ENCODE data around the gene ACOT8. TPM values are rescaled to one million over a fixed set of nuclear protein-coding genes. Genes with fewer than 3 reads are reported as not detected.
A peak's percentile ranks its signal among the peaks of the same experiment; 100 is the strongest.

Gene ACOT8
- 38.1 to 41.1 TPM (median 39.4 TPM) in 3 replicates for total RNA-seq (2021)
- percentile 75 among the genes with signal in this experiment for Bru-seq, nascent RNA
- long read RNA-seq, experiment 1, transcript ACOT8-201 (6 exons, 1,168 nt) = major isoform, 64 of 80 reads
- long read RNA-seq, experiment 1, partial matches to known transcripts = 3 of 80 reads
- long read RNA-seq, experiment 1, other reads (novel, unspliced or antisense) = 6 of 80 reads
- long read RNA-seq, experiment 2, transcript ACOT8-201 (6 exons, 1,168 nt) = major isoform, 35 of 52 reads
- long read RNA-seq, experiment 2, partial matches to known transcripts = 8 of 52 reads
- long read RNA-seq, experiment 2, other reads (novel, unspliced or antisense) = 3 of 52 reads
- long read RNA-seq, experiment 3, transcript ACOT8-201 (6 exons, 1,168 nt) = major isoform, 86 of 124 reads
- long read RNA-seq, experiment 3, transcript ACOT8-211 (5 exons, 1,013 nt) = minor isoform, 18 of 124 reads
- long read RNA-seq, experiment 3, transcript ACOT8-204 (6 exons, 1,197 nt) = minor isoform, 5 of 124 reads
- long read RNA-seq, experiment 3, partial matches to known transcripts = 1 of 124 reads
- long read RNA-seq, experiment 3, other reads (novel, unspliced or antisense) = 8 of 124 reads

DNA sequence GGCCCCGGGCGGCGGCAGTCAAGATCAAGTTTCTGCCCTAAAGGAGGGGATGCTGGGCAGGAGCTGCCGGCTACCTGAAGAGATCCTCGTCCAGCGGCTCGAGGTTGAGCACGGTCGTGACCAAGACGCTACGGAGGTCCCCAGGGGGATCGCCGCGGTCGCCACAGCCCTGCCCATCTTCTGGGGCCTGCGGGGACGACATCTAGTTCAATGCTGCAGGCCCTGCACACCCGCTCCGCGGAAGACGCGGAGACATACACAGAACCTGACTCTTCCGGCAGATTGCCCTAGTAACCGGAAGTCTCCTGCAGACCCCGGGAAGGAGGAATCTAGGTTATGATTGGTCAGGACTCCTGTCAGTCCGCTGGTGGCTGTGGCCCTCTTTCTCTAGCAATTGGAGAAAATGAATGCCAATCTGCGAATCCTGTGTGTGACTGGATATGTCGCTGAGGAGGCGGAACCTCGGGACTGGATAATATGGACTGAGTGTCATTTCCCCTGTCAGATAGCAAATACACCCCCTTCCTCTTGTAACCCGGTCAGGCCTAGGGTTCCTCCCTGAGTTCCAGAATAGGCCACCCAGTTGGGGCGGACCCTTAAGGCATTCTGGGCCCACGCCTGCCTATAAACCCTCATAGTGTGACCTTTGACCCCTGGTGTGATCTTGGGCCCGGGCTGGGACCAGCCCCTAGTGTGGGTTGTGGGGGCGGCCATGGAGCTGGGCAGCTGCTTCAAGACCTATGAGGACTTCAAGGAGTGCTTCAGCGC lies at the start of gene ACOT8, which contains the start of gene ZSWIM3:
Gene ACOT8, minus strand, starts transcription at position 279 of the 768 bp plus-strand sequence. Its CDS starts 77 bp downstream, at position 202.
Gene ZSWIM3, plus strand, starts transcription at position 501 of the 768 bp plus-strand sequence. Its CDS starts 212 bp downstream, at position 713.
- no peaks in the 10 kb centered on the region for H3K9me3 Mint-ChIP-seq
- ChIA-PET POLR2A (interaction anchor here (0.7 to 1.0 kb wide), 2 partner anchors 24 to 25 kb away, joined by 3 to 4 read pairs; partner anchors contain the start of gene ZSWIM1), CTCF (interaction anchor here (0.6 to 2.5 kb wide), 7 partner anchors 14 to 112 kb away, joined by 3 to 12 read pairs (median 4); no protein-coding TSS in a partner anchor)
- H3K4me1 Mint-ChIP-seq = peaks cover 60% of the 10 kb centered on the region
- peak; percentile 95 for DNase-seq (ENCODE audit: low spot score)
- H3K27me3 Mint-ChIP-seq (ENCODE audit: low read depth) = no peaks in the 10 kb centered on the region
- peak within 1 kb of the TSS; percentile 95 for H3K27ac Mint-ChIP-seq
- peak within 1 kb of the TSS; percentile 92 for H3K4me3 Mint-ChIP-seq
- ATAC-seq = peak; percentile 90
- 0 out of 2 replicates have a peak, but pooled peaks cover 4% of the 10 kb centered on the region for H3K36me3 Mint-ChIP-seq
- TF ChIP-seq, protein P1, sequence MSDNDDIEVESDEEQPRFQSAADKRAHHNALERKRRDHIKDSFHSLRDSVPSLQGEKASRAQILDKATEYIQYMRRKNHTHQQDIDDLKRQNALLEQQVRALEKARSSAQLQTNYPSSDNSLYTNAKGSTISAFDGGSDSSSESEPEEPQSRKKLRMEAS (CRISPR knock-in tag; IDR thresholded peaks at IDR 0.05) = no peak
- TF ChIP-seq OVOL2 (CRISPR knock-in tag; IDR thresholded peaks at IDR 0.05; ENCODE audit: borderline replicate concordance) (no peak), HMGXB4 (CRISPR knock-in tag; IDR thresholded peaks at IDR 0.05) (no peak; the same call in 1 of the 2 replicates), HMGA2 (CRISPR knock-in tag; IDR thresholded peaks at IDR 0.05) (no peak), GRHL2 (CRISPR knock-in tag; IDR thresholded peaks at IDR 0.05; ENCODE audit: insufficient replicate concordance, severe bottlenecking) (no peak), FOXP4 (CRISPR knock-in tag; IDR thresholded peaks at IDR 0.05) (no peak), TP53 (CRISPR knock-in tag; IDR thresholded peaks at IDR 0.05) (no peak), TEAD1 (CRISPR knock-in tag; IDR thresholded peaks at IDR 0.05) (no peak), ZNF416 (CRISPR knock-in tag; IDR thresholded peaks at IDR 0.05) (no peak), ZBTB43 (CRISPR knock-in tag; IDR thresholded peaks at IDR 0.05) (no peak), SMAD3 (CRISPR knock-in tag; IDR thresholded peaks at IDR 0.05; ENCODE audit: borderline replicate concordance) (no peak), ERG (CRISPR knock-in tag; IDR thresholded peaks at IDR 0.05) (no peak), TEAD4 (CRISPR knock-in tag; IDR thresholded peaks at IDR 0.05) (no peak), ETV6 (CRISPR knock-in tag; IDR thresholded peaks at IDR 0.05) (no peak), MYBL2 (CRISPR knock-in tag; IDR thresholded peaks at IDR 0.05) (0 out of 2 replicates have a peak, but pooled peaks have one; percentile 16)
- TF ChIP-seq, protein P2, sequence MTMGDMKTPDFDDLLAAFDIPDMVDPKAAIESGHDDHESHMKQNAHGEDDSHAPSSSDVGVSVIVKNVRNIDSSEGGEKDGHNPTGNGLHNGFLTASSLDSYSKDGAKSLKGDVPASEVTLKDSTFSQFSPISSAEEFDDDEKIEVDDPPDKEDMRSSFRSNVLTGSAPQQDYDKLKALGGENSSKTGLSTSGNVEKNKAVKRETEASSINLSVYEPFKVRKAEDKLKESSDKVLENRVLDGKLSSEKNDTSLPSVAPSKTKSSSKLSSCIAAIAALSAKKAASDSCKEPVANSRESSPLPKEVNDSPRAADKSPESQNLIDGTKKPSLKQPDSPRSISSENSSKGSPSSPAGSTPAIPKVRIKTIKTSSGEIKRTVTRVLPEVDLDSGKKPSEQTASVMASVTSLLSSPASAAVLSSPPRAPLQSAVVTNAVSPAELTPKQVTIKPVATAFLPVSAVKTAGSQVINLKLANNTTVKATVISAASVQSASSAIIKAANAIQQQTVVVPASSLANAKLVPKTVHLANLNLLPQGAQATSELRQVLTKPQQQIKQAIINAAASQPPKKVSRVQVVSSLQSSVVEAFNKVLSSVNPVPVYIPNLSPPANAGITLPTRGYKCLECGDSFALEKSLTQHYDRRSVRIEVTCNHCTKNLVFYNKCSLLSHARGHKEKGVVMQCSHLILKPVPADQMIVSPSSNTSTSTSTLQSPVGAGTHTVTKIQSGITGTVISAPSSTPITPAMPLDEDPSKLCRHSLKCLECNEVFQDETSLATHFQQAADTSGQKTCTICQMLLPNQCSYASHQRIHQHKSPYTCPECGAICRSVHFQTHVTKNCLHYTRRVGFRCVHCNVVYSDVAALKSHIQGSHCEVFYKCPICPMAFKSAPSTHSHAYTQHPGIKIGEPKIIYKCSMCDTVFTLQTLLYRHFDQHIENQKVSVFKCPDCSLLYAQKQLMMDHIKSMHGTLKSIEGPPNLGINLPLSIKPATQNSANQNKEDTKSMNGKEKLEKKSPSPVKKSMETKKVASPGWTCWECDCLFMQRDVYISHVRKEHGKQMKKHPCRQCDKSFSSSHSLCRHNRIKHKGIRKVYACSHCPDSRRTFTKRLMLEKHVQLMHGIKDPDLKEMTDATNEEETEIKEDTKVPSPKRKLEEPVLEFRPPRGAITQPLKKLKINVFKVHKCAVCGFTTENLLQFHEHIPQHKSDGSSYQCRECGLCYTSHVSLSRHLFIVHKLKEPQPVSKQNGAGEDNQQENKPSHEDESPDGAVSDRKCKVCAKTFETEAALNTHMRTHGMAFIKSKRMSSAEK (CRISPR knock-in tag; IDR thresholded peaks at IDR 0.05; ENCODE audit: borderline replicate concordance) = no peak
- TF ChIP-seq, protein P3, sequence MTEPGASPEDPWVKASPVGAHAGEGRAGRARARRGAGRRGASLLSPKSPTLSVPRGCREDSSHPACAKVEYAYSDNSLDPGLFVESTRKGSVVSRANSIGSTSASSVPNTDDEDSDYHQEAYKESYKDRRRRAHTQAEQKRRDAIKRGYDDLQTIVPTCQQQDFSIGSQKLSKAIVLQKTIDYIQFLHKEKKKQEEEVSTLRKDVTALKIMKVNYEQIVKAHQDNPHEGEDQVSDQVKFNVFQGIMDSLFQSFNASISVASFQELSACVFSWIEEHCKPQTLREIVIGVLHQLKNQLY (CRISPR knock-in tag; IDR thresholded peaks at IDR 0.05) = no peak
- TF ChIP-seq, protein P4, sequence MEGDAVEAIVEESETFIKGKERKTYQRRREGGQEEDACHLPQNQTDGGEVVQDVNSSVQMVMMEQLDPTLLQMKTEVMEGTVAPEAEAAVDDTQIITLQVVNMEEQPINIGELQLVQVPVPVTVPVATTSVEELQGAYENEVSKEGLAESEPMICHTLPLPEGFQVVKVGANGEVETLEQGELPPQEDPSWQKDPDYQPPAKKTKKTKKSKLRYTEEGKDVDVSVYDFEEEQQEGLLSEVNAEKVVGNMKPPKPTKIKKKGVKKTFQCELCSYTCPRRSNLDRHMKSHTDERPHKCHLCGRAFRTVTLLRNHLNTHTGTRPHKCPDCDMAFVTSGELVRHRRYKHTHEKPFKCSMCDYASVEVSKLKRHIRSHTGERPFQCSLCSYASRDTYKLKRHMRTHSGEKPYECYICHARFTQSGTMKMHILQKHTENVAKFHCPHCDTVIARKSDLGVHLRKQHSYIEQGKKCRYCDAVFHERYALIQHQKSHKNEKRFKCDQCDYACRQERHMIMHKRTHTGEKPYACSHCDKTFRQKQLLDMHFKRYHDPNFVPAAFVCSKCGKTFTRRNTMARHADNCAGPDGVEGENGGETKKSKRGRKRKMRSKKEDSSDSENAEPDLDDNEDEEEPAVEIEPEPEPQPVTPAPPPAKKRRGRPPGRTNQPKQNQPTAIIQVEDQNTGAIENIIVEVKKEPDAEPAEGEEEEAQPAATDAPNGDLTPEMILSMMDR (IDR thresholded peaks at IDR 0.05) = no peak
- TF ChIP-seq, protein P5, sequence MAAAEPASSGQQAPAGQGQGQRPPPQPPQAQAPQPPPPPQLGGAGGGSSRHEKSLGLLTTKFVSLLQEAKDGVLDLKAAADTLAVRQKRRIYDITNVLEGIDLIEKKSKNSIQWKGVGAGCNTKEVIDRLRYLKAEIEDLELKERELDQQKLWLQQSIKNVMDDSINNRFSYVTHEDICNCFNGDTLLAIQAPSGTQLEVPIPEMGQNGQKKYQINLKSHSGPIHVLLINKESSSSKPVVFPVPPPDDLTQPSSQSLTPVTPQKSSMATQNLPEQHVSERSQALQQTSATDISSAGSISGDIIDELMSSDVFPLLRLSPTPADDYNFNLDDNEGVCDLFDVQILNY (CRISPR knock-in tag; IDR thresholded peaks at IDR 0.05) = no peak
